Panc1 (cell line): ENCODE data around the gene UBA1.

ENCODE experiments used
- POLR2AphosphoS5 ChIP-seq: IDR thresholded peaks from 2 replicates; pipeline ENCODE4 v1.6.1; 2012; ENCODE audit warnings: mild to moderate bottlenecking, low read depth, low read length, moderate library complexity
- TF ChIP-seq, protein P1 (sequence below): fragments of 450-650 bp; IDR thresholded peaks from 2 replicates; pipeline ENCODE4 v1.5.1; 2017; ENCODE audit warnings: mild to moderate bottlenecking

- TF ChIP-seq, protein P1, sequence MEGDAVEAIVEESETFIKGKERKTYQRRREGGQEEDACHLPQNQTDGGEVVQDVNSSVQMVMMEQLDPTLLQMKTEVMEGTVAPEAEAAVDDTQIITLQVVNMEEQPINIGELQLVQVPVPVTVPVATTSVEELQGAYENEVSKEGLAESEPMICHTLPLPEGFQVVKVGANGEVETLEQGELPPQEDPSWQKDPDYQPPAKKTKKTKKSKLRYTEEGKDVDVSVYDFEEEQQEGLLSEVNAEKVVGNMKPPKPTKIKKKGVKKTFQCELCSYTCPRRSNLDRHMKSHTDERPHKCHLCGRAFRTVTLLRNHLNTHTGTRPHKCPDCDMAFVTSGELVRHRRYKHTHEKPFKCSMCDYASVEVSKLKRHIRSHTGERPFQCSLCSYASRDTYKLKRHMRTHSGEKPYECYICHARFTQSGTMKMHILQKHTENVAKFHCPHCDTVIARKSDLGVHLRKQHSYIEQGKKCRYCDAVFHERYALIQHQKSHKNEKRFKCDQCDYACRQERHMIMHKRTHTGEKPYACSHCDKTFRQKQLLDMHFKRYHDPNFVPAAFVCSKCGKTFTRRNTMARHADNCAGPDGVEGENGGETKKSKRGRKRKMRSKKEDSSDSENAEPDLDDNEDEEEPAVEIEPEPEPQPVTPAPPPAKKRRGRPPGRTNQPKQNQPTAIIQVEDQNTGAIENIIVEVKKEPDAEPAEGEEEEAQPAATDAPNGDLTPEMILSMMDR: no peak
- TF ChIP-seq POLR2AphosphoS5: no peak
These were observed 42.1 kb downstream of the UBA1 start for GRCh38 chrX:47235691-47236103.
